ENCODE data around the gene METRNL.

Gene METRNL

DNA sequence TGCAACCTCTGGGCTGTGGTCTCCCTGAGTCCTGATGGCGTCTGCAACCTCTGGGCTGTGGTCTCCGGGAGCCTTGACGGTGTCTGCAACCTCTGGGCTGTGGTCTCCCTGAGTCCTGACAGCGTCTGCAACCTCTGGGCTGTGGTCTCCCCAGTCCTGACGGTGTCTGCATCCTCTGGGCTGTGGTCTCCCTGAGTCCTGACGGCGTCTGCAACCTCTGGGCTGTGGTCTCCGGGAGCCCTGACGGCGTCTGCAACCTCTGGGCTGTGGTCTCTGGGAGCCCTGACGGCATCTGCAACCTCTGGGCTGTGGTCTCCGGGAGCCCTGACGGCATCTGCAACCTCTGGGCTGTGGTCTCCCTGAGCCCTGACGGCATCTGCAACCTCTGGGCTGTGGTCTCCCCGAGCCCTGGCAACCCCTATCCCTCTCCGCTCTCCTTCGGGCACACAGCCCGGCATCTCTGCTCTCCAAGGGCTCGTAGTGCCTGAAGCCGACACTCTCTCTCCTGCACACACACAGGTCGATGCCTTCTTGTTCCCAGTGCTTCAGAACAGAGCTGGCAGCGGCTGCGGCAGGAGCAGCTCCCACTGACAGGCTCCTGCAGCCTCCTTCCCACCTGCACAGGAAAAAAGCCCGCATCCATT lies 45.6 kb downstream of the METRNL start:
- TF ChIP-seq, protein P1, sequence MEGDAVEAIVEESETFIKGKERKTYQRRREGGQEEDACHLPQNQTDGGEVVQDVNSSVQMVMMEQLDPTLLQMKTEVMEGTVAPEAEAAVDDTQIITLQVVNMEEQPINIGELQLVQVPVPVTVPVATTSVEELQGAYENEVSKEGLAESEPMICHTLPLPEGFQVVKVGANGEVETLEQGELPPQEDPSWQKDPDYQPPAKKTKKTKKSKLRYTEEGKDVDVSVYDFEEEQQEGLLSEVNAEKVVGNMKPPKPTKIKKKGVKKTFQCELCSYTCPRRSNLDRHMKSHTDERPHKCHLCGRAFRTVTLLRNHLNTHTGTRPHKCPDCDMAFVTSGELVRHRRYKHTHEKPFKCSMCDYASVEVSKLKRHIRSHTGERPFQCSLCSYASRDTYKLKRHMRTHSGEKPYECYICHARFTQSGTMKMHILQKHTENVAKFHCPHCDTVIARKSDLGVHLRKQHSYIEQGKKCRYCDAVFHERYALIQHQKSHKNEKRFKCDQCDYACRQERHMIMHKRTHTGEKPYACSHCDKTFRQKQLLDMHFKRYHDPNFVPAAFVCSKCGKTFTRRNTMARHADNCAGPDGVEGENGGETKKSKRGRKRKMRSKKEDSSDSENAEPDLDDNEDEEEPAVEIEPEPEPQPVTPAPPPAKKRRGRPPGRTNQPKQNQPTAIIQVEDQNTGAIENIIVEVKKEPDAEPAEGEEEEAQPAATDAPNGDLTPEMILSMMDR (IDR thresholded peaks at IDR 0.05; ENCODE audit: extremely low read depth, insufficient read depth, missing control alignments): no peak

DNA sequence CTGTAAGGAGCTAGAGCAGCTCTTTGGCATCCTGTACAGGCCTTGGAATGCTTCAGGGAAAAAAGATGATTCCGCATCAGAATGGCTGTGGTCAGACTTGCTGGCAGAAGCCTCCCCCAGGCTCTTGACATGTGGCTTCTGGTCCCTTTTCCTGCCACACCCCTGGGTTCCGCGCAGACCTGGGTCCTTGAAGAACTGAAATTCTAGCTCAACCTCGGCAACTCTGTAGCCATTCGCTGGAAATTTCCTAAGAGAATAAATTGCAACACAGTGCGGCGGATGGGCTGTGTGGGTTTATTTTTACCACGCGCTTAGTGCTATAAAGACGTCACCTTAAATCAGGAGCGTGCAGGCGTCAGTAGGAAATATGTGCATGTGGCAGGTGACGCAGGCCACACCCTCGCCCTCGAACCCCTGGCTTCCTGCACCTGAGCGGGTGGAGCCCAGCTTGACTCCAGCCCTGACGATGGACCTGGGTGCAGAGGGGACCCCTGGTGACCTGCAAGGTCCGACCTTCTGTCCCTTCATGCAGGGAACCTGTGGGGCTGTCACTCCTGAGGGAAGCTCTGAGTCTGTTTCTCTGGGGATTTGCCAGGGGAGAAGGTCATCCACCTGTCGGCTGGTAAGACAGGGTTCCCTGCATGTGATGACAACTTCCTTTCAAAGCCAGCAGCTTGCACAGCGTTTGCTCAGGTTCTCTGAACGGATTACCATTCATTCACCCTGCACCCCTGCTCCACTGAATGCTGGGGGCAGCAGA lies 46.3 kb downstream of the METRNL start:
- in situ Hi-C loops (cut with MboI; ENCODE audit: low pct_unique_long_range_greater_than_20kb, low sequenced_read_pairs, unreplicated experiment): no loop called here
- DNase-seq (ENCODE audit: low spot score): no peak
- TF ChIP-seq, protein P1 (IDR thresholded peaks at IDR 0.05; ENCODE audit: extremely low read depth, insufficient read depth, missing control alignments): no peak

More for the DNA sequence above, 45.6 kb downstream of the METRNL start:
- DNase-seq (ENCODE audit: low spot score): no peak
- in situ Hi-C loops (cut with MboI; ENCODE audit: low pct_unique_long_range_greater_than_20kb, low sequenced_read_pairs, unreplicated experiment): no loop called here

DNA sequence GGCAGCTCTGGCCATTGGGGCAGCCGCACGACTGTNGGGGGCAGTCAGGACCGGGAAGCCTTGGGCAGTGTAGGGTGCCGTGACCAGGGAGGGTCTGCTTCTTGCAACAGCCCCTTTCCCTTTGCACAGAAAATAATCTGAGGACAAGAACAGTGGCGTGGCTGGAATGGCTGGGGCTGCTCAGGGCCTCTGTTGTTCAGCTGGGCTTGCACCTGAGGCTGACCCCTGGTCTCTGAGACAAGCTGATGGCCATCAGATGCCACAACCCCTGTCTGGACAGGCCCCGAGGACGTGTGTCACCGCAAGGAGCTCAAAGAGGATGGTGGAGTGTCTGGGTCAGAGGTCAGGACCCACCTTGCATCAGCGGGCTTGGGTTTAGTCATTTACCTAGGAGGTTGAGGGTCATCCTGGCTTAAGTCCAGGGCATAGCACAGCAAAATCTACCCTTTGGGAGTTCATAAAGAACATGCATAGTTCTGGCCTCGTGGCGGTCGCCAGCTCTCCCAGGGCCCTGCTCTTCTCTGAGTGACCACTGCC lies 46.9 kb downstream of the METRNL start:
- DNase-seq (ENCODE audit: low spot score): no peak
- TF ChIP-seq, protein P1 (IDR thresholded peaks at IDR 0.05; ENCODE audit: extremely low read depth, insufficient read depth, missing control alignments): no peak
- in situ Hi-C loops (cut with MboI; ENCODE audit: low pct_unique_long_range_greater_than_20kb, low sequenced_read_pairs, unreplicated experiment): no loop called here

DNA sequence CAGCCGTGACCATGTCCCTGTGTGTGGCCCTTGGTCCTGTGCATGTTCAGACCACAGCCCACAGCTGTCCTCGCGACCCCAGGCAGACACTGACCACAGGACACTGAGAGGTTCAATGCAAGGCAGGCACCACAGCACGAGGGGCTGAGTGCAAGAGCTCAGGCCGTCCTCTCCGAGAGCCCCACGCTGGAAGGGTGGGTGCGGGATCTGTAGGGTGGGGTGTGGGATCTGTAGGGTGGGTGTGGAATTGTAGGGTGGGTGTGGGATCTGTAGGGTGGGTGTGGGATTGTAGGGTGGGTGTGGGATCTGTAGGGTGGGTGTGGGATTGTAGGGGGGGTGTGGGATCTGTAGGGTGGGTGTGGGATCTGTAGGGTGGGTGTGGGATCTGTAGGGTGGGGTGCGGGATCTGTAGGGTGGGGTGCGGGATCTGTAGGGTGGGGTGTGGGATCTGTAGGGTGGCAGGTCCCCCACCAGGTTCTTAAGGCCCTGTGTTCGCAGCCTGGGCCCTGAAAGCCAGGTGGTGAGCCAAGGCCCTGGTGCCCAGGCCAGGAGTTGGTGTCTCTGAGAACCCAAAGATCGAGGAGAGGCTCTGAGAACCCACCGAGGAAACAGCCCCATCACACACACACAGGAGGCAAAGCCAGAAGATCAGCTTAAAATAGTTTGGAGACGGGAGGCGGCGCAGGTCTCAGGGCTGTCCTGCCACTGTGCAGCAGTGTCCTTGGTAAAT lies 48.2 kb downstream of the METRNL start:
- TF ChIP-seq, protein P1 (IDR thresholded peaks at IDR 0.05; ENCODE audit: extremely low read depth, insufficient read depth, missing control alignments): no peak
- in situ Hi-C loops (cut with MboI; ENCODE audit: low pct_unique_long_range_greater_than_20kb, low sequenced_read_pairs, unreplicated experiment): no loop called here
- DNase-seq (ENCODE audit: low spot score): no peak

DNA sequence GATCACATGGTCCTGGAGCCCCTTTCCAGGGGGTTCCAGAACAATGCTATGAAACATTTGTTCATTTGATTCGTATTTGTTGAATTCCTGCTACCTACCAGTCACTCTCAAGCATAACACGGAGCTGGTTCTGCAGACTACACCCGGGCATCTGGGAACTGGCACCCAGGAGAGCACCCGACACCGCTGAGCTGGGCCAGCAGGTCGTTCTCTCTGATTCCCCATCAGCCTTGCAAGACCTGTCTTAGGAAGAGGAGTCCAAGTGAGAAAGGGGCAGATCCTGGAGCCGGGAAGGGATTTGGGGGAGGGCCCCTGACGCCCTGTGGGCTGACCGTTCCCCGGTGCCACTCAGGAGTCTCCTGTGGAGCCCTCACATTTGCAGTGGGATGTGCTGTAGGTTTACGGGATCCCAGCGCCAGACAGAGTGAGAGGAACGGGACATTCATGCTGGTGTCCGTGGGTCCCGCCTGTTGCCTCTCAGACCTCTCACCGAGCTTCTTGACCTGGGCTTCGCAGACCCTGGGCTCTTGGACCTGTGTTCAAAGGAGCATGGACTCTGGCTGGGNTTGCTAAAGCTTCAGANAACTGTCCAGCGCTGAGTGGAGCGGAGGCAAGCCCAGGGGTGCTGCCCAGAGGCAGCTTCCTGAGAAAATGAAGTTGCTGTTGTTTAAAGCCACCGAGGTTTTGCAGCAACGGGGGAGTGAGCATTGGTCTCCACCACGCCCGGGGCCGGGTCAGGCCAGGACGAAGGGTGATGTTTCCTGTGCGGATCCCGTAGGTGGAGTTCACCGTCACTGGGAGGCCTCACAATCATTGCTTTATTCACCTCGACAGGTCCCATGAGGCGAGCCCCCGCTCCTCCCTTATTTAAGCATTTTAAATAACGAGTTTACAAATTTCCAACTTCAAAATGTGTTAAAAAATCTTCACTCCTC lies 49.2 kb downstream of the METRNL start:
- in situ Hi-C loops (cut with MboI; ENCODE audit: low pct_unique_long_range_greater_than_20kb, low sequenced_read_pairs, unreplicated experiment): no loop called here
- TF ChIP-seq, protein P1 (IDR thresholded peaks at IDR 0.05; ENCODE audit: extremely low read depth, insufficient read depth, missing control alignments): no peak
- DNase-seq (ENCODE audit: low spot score): no peak
